DMS114 treated with DMSO at 0.1 percent for 48 hours (cell line): ENCODE results near the gene C14orf132.

ENCODE experiments used
- DNase-seq: peaks from one replicate; lab custom pipeline; 2025; ENCODE audit not compliant: unreplicated experiment; lab: John Stamatoyannopoulos, UW

Gene C14orf132

DNA sequence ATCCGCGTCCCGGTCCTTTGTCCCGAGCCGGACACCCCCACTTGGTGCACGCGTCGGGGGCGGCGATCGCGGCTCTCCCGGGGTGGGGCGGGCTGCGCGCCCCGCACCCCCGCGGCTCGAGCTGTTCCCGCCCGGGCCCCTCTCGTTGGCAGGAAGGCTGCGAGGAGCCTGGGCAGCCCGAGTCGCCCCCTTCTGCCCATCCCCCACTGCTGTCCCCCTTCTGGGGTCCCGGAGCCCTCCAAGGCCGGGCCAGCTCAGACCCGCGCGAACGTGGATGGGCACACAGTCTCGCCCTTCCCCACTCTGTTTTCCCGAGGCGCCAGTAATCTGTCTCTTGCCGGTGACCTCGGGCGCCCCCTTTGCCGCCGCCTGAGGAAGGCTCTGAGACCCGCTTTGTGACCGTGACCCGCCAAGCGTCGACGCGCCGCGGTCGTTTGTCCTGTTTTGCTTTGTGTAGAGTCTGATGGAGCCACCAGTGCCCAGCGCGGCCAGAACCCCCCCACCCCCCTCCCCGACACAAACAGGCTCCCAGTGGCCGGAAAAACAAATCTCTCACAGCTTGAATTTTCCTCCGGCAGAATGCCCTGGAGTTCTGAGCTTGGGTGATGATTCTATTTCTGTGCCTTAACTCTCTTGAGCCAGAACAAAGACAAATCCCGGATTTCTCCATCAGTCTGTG, 610 bp downstream of the C14orf132 start:
- DNase-seq: no peak

DNA sequence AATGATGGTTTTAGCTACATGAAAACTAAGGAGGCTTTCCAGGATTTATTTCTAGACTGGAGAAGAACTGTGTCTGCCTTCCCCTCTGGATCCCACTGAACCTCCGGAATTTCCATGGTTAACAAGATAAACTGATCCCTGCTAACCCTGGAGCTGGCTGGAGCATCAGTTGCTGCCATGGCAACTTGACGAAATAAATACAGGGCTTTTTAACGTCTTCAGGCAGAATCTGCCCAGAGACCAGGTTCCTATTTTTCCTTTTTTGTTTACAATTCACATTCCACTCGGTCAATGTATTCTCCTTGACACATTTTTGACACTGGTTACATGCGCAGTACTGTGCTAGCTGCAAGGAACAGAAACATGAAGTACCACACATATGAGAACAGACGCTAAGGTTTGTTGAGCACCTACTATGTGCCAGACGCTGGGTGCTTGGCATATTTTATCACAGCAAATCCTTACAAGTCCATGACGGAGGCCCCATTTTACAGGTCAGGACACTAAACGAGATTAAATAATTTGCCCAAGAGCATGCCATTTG, 1.7 kb downstream of the C14orf132 start:
- DNase-seq: no peak

DNA sequence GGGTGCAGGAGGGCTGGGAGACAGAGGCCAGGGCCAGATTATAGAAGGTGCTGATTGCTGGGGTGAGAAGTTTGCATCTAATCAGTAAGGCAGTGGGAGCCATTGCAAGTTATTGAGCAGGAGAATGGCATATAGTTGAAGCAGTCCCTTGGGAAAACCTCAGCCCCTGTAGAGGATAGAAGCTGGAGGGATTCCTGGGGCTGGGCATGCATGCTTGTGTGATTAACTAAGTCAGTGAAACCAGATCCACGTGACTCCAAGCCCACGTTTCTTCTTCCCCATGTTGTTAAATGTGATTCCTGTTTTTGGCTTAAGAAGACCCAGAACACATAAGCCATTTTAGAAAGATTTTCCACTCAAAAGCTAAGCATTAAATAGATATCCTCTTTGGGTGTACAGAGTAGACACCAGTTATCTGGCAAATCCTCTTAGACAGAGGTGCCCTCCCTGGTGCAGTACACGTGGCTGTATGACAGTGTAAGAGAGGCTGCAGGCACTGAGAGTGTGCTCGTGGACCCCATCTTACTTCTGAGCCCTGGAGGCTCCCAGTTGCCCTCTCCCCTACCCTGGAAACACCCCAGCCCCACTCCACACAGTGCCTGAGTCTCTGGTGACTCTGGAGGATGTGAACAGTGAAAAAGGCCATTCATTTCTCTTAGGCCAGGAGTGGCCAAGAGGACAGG, 3.2 kb downstream of the C14orf132 start:
- no peak for DNase-seq

DNA sequence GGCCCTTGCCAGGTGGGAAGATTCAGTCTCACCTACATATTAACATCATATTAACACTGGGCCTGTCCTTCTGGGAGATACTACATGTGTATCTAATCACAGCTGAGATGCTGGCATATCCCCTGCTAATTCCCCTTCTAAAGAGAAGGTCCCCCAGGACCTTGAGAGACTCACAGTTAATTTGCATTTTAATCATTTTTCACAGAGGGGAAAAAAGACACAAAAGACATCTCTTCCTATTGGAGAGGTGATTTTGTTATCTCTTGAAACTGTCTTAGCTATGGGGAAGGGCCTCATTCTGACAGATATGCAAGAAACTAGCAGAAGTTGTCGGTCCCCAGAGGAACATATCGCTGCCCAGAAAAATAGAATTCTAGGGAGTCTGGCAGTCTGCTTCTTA, 7.5 kb downstream of the C14orf132 start:
- DNase-seq: no peak

DNA sequence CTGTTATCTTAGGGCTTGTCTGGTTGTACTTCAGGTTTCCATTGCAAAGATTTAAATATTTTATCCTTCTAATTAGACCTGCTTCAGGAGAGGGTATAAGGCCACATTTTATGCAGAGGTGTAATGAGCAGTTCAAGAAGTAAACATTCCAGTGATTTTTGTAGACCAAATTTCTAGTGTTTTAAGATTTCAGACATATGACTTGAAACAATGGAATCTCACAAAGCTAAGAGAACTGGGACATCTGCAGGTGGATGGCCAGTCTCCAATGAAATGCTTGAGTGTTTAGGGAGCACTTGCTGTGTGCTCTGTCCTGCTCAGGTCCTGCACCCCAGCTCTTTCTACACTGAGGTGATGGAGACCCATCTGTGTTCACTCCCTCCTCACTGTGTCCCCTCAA, 7.9 kb downstream of the C14orf132 start:
- no peak for DNase-seq

DNA sequence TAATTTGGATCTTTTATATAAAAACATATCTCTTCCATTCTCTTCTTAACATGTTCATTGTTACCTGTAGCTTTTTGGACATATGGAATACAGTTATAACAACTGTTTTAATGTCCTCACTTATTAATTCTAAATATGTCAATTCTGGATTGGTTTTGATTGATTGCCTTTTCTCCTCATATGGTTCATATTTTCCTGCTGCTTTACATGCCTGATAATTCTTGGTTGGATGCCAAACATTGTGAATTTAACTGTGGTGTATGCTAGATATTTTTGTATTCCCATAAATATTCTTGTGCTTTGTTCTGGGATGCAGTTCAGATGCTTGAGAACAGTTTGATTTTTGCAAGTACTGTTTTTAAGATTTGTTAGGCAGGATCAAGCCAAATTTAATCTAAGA, 10.8 kb downstream of the C14orf132 start:
- no peak for DNase-seq

DNA sequence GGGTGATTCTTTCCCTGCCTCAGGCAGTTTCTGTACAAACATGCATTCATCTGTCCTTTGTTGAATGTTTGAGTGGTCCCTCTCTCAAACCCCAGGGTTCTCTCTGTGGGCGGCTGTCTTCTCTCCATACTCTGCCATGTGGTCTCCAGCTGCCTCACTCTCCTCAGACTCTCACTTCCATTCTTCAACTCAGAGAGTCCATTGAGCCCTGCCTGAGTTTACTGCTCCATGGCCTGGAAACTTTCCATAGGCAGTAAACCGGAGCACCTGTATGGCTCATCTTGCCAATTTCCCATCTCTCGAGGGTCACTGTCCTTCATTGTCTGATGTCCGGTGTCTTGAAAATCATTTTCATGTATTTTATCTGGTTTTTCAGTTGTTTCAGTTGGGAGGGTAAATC, 11.3 kb downstream of the C14orf132 start:
- no peak for DNase-seq

DNA sequence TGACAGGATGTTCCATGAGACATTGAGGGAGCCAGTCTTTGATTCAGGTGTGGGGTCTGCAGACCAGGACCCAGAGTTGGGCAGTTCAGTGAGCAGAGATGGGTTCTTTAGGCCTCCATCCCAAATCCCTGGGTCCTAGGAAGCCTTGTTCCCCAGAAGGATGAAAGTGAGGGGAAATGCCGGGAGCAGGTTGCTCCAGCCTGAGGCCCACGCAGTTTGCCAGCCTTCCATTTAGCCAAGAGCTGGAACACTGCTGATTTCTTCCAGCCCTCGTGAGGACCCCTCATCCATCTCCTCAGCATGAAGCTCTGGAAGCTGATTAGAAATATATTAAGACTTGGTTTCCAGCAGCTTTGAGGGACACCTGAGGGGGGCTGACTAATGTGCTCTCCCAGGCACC, 12.1 kb downstream of the C14orf132 start:
- no peak for DNase-seq

DNA sequence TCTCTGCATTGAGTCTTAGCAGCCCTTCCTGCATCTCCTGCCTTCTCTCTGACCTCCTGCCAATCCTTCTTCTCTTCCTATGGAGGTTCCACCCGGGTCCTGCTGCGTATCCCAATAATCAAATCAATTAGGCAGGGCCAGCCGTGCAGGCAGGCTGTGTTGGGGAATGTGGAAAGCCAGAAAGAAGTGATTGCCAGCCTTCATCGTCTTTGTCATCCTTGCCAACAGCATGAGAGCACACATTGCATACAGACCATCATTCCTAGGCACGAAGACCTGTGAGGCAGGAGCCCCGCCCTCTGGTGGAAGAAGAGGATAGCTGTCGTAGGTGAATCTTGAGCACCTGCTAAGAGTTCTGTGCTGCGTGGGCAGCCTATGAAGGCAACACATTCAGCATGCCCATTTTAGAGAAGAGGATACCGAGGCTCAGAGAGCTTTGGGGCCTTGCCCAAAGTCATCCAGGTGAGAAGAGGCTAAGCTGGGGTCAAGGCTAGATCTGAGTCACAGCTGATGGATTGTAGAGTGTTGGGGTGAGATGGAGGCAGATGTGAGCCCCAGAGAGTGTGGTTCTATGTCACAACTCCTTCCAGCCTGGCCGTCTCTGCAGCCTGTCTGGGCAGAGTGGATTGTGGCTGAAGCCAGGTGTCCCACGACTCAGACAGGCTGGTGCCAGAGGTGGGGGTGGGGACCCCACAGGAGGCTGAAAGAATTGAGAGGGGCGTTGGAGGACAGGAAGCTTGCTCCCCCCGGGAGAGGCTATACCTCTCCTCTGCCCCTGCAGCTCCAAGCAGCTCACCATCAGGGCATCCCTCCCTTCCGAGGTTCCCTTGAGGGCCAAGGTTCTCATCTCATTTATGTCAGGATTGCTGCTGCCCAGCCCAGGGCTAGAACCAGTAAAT, 12.7 kb downstream of the C14orf132 start:
- DNase-seq: no peak

DNA sequence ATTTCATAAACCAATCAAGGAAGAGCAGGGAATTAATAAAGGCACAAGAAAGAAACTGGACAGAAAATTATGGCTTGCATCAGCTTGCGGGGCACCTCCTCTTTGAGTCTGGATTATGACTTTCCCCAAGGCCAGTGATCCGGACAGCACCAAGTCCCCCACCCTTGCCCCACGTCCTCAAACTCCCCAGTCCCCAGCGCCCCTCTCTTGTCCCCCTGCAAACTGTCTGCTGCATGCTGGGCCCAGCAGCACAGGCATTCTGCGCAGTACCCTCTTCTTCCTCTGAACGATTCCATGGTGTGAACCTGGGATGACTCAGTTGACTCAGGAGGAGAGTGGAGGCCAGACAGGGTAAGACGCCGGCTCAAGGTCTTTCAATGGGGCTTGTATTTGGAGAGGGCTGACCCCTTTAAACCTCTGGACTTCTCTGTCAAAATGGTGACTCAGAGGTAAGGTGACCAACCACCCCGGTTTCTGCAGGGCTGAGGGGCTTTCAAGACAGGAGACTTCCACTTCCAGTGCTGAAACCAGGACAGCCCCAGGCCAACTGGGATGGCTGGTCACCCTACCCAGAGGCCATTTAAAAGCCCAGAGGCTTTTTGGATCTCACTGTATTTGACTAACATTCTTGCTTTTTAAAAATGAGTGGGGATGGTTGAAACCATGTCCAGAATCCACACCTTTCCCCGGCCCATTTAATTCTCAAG, 13.5 kb downstream of the C14orf132 start:
- no peak for DNase-seq

DNA sequence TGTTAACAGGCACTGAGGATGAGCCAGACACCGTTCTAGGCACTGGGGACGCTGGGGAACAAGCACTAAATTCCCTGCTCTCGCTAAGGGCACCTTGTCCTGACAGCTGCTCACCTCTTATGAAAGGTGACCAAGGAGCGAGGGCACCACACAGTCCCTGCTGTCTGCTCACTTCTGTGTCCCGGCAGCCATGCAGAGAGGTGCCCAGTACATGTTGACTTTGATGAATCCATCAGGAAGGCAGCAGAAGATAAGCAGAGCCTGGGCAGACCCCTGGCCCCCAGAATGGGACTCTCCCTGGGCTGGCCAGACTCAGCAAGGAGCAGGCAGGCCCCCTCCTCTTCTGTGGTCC, 14.1 kb downstream of the C14orf132 start:
- no peak for DNase-seq

DNA sequence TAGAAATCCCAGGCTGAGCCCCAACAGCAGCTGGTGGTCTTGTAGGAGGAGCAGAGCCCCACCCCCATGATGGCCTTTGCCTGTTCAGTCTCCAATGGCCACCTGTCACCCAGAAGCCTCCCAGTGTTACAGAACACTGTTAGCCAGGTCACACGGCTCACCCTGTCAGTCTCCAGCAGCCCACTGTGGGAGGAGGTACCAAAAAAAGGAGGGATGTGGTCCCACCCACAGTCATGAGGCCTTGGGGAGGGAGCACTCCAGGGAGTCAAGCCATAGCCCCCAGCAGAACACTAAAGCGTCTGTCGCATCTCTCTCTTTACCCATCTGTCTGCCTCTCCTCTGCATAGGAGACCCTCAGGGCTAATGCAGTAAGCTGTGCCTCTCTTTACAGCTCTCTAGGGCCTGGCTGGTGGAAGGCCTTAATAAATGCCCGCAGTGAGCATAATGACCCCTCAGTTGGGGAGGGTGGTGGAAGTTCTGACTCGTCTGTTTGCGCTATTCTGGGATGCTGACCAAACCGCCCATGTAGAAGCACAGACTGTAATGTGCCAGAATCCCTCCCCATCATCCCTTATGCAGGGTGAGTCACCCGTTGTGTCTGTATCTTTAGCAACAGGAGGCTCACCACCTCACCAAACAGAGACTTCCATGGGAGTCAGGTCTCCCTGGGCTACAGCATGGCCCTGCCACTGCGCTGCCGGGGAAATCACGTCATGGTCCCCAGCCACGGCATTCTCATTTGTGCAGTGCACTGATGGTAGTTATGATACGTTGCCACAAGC, 14.6 kb downstream of the C14orf132 start:
- DNase-seq: no peak

DNA sequence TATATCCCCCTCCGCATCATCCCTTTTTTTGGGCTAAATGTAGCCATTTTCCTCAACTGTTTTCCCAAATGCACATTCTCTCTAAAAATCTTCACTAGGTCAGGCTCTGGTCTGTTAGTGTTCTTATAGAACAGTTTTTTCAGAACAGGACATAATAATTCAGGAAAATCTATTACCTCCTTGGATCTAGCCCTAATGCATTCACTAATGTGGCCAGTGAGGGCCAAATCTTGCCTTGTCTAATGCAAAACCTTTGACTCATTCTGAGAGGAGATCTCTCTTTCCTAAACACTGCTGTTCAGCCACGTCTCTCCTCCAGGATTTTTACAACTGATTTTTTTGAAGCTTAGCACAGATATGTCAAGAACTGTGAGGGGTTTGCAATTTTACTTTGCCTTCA, 15.5 kb downstream of the C14orf132 start:
- DNase-seq: no peak

DNA sequence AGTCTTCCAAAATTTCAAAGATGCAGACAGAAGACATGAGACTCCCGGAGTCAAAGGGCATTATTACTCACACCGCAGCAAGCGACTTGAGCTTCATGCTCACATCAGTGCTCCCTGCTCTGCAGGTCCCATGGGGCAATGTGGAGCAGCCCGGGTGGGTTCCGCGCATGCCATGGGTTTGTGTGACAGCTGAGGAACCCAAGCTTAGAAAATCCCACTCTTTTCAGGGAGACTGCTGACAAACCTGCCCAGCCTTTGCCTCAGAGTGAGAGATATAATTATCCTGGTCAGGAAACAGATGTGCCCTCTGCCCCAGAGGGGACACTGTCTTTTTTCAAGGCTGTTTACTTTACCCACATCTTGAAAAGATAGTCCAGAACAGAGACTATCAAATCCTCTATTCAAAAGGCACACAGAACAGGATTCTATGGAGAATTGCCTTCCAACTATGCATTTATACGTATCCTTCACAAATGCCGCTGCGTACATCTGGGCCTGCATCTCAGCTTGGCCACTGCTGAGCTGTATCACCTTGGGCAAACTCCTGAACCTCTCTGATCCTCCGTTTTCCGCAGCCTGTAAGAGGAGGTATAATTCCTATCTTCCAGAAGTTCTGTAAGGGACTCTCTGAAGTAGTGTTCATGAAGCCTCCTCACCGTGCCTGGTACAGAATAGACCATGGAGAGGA, 16.0 kb downstream of the C14orf132 start:
- DNase-seq: no peak

DNA sequence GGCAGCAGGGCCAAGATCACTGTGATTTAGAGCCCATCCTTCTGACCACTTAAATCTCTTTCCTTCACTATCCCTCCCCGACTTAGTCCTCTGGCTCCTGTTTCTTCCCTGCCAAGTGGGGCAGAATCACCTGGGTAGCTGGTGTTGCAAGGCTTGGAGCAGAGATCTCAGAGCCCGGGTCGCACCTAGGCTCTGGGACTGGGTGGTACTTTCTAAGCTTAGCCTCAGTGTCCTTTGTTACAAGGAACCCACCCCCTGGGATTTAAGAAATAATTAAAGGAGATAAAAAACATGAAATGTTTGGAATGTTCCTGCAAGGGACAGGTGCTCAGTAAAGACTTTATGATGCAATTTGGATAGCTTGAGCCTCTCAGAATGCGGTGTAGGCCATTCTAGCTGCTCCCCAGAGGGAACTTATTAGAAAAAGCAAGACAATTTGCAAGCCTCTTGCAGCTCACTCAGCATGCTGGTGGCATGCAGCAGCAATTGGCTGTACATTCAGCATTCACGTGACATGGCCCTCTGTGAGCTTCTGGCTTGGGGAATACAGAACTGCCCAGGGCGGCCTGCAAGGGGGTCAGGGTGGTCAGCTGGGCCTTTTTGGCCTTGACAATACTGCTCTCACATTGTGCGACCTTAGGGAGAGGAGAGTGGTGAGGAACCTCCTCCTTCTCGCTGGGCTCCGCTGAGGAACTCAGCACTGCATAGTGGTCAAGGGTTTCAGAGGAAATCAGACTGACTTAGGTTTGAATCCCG, 16.8 kb downstream of the C14orf132 start:
- DNase-seq: no peak

DNA sequence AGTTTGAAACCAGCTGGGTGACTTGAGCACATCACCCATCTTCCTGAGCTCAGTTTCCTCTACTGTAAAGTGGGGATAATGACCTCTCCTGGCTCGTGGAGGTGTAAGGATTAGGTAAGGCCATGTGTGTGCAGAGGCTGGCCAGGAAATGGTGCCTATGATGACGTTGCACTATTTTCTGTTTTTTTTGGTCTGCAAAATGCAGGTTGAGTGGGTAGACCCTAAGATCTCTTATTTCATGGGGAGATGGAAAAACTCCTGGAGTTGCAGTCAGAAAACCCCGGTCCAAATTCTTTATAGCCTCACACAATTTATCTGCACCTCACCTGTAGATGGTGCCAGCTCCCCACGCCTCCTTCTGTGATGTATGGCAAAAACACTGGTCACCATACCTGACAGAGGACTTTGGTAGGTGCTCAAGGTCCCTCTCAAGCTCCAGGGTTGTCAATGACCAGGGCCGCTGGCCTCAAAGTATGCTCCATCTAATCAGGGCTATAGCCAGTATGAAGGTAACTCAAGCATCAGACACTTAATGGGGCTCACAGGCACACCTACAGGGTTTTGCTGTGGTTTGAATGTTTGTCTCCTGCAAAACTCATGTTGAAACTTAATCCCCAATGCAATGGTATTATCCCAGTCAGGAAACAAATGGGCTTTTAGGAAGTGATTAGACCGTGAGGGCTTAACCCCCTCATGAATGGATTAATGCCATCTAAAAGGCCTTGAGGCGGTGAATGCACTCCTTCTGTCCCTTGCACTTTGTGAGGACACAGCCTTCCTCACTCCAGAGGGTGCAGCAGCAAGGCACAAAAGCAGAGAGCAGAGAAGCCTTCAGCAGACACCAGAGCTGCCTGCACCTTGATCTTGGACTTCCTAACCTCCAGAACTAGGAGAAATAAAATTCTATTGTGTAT, 17.6 kb downstream of the C14orf132 start:
- DNase-seq: no peak

DNA sequence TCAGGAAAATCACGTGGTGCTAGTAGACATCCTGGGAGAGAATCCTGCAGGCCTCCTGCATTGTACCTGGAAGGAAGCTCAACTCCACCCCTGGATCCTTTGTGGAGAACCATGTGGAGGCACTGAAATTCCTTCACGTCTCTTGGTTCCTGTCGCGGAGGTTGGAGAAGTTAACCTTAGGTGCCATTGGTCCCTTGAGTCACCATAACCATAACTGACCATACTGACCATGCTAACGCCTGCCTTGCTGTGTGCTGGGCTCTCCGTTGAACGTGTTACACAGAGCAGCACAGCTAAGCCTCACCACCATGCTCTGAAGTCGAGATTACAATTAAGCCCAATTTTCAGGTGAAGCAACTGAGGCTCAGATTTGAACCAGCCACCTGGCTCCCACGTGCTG, 18.6 kb downstream of the C14orf132 start:
- no peak for DNase-seq

DNA sequence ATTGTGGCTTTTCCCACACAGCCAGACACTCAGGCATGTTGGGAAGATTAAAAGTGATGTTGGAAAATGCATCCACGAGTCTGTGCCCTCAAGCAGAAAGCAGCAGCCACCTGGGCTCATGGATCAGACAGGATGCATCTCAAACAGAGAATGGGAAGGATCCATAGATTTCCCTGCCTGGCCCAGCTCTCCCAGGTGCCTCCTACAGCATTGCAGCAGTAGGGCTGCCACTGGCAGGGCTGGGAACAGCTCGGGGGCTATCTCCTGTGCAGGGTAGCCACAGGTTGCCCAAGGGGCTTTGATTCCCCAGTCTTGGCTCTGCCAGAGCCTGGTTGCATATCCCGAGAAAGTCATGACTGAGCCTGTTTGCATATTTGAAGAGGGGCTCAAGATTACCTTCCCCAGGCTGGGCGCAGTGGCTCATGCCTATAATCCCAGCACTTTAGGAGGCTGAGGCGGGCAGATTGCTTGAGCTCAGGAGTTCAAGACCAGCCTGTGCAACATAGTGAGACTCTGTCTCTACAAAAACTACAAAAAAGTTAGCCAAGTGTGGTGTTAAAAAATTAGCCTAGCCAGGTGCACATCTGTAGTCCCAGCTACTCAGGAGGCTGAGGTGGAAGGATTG, 19.5 kb downstream of the C14orf132 start:
- no peak for DNase-seq
